K562 (cell line): ENCODE data around the gene CXCL13. TPM values are rescaled to one million over a fixed set of nuclear protein-coding genes. Genes with fewer than 3 reads are reported as not detected.

Experiments used
- AFF1 ChIP-seq, 2 experiments: fragments of 450-650 bp; IDR thresholded peaks; 2 replicates each; pipeline ENCODE4 v1.6.1; 2018; ENCODE audit warnings: mild to moderate bottlenecking in 2 of 2, low read depth in 1 of 2; ENCODE audit not compliant: partially characterized antibody in 2 of 2
- E2F5 ChIP-seq: sonication (generic); formaldehyde crosslinking; IDR thresholded peaks from 2 replicates; pipeline ENCODE4 v1.8.0; 2022; ENCODE audit warnings: mild to moderate bottlenecking, missing genetic modification reagents
- MAZ ChIP-seq, 2 experiments: fragments of 450-650 bp in 1 of 2; sonication (generic) in 1 of 2; formaldehyde crosslinking; IDR thresholded peaks in 1 of 2; conservative IDR thresholded peaks in 1 of 2; 2 replicates each; pipeline versions ENCODE4 v1.4.0 to v1.5.0; 2020; ENCODE audit warnings: mild to moderate bottlenecking in 1 of 2, missing genetic modification reagents in 1 of 2
- MCM7 ChIP-seq, 2 experiments: fragments of 450-650 bp; IDR thresholded peaks; 2 replicates each; pipeline ENCODE4 v1.6.1; 2016 to 2018
- MEIS2 ChIP-seq: fragments of 450-650 bp; IDR thresholded peaks from 2 replicates; pipeline ENCODE4 v1.6.1; 2014; ENCODE audit warnings: mild to moderate bottlenecking; ENCODE audit not compliant: partially characterized antibody
- PHB2 ChIP-seq: fragments of 450-650 bp; IDR thresholded peaks from 2 replicates; pipeline ENCODE4 v1.6.1; 2017; ENCODE audit warnings: low read depth
- PHTF2 ChIP-seq: fragments of 250-450 bp; sonication (Bioruptor Pico); IDR thresholded peaks from 2 replicates; pipeline ENCODE4 v1.5.0; 2021; ENCODE audit warnings: mild to moderate bottlenecking
- RBM34 ChIP-seq: fragments of 200-400 bp; formaldehyde crosslinking; IDR thresholded peaks from 2 replicates; pipeline ENCODE4 v1.6.1; 2018; ENCODE audit warnings: low read length, borderline replicate concordance; ENCODE audit not compliant: insufficient read depth
- RUNX1 ChIP-seq: sonication (generic); IDR thresholded peaks from 2 replicates; pipeline ENCODE4 v1.6.1; 2016; ENCODE audit warnings: antibody characterized with exemption, low read depth
- SAP30 ChIP-seq: fragments of 200-600 bp; sonication (generic); IDR thresholded peaks from 2 replicates; pipeline ENCODE4 v1.6.1; 2012; ENCODE audit warnings: borderline replicate concordance, low read depth, mild to moderate bottlenecking, moderate library complexity, low read length, control low read depth, inconsistent platforms; ENCODE audit not compliant: insufficient read depth, poor library complexity, severe bottlenecking
- SMARCB1 ChIP-seq: IDR thresholded peaks from 2 replicates; pipeline ENCODE4 v1.6.1; 2011; ENCODE audit warnings: improper control_type of control experiment, low read depth; ENCODE audit not compliant: insufficient read length
- TCF7 ChIP-seq: sonication (generic); IDR thresholded peaks from 2 replicates; pipeline ENCODE4 v1.6.1; 2016; ENCODE audit warnings: antibody characterized with exemption, borderline replicate concordance
- TEAD4 ChIP-seq, 2 experiments: sonication (generic) in 1 of 2; formaldehyde crosslinking in 1 of 2; IDR thresholded peaks; 2 replicates each; pipeline versions ENCODE4 v1.6.1 to v1.8.0; 2012 to 2022; ENCODE audit warnings: borderline replicate concordance in 1 of 2, inconsistent platforms in 1 of 2, low read length in 1 of 2, mild to moderate bottlenecking in 1 of 2, missing genetic modification reagents in 1 of 2
- TSHZ1 ChIP-seq: fragments of 250-450 bp; sonication (Bioruptor Pico); IDR thresholded peaks from 2 replicates; pipeline ENCODE4 v1.4.0; 2020; ENCODE audit warnings: mild to moderate bottlenecking, moderate library complexity
- polyA plus RNA-seq, 8 experiments: library from polyadenylated mRNA; depleted of rRNA in 4 of 8; stranded (reverse) in 5 of 8; unstranded in 3 of 8; fragments of >200 nt; fragmentation: Nextera tagmentation in 2 of 8; fragmentation: Illumina TruSeq in 1 of 8; extraction: Ambion mirVana in 2 of 8; extraction: Trizol in 1 of 8; gene quantifications; 2 replicates each; pipeline versions ENCODE4 v1.2.1 to v1.2.3, GENCODE V29; 2011 to 2014; ENCODE audit warnings: inconsistent platforms in 1 of 8, missing spikeins in 1 of 8
- total RNA-seq, 7 experiments: library from RNA; depleted of rRNA in 6 of 7; stranded (reverse); fragments of >200 nt in 6 of 7; fragmentation: Illumina TruSeq in 2 of 7; extraction: Trizol in 2 of 7; gene quantifications; 2 replicates each; pipeline versions ENCODE4 v1.2.1 to v1.2.3, GENCODE V29; 2011 to 2021; ENCODE audit warnings: low replicate concordance in 1 of 7

The CXCL13 gene
- total and polyA plus RNA-seq, 9 of the 15 experiments (the other 6 are each of a cell fraction or from before 2014, with no cell fraction given) = not detected

- TF ChIP-seq AFF1 (IDR thresholded peaks at IDR 0.05; ENCODE audit: low read depth in 1 of 2, partially characterized antibody in 2 of 2) (no peak), MEIS2 (no peak), SAP30 (no peak), E2F5 (CRISPR knock-in tag) (no peak), MCM7 (IDR thresholded peaks at IDR 0.05) (no peak), RBM34 (no peak), SMARCB1 (no peak), TCF7 (no peak), RUNX1 (no peak), TEAD4 (IDR thresholded peaks at IDR 0.05; ENCODE audit: low read length) (no peak), TEAD4 (CRISPR knock-in tag; IDR thresholded peaks at IDR 0.05; ENCODE audit: borderline replicate concordance) (no peak), MAZ (CRISPR knock-in tag; conservative IDR thresholded peaks at IDR 0.05 in 1 of 2, IDR thresholded peaks at IDR 0.05 in 1 of 2) (no peak), PHB2 (no peak), TSHZ1 (no peak), PHTF2 (no peak)
Measured at GRCh38 chr4:77586951-77587383, 18.7 kb upstream of the CXCL13 start (continued).
